Muscle layer of colon (tissue), 2 donors: Measurements from ENCODE around the gene MIAT.

Experiments
- H3K27ac ChIP-seq: one replicate; pipeline ENCODE4 v1.7.0; 2013; ENCODE audit warnings: low read depth, mild to moderate bottlenecking, low read length, moderate library complexity
- H3K27me3 ChIP-seq, 2 donors: one replicate each; pipeline ENCODE4 v1.7.0; 2013; ENCODE audit warnings: low read length in 2 of 2, mild to moderate bottlenecking in 2 of 2; ENCODE audit not compliant: insufficient read depth in 2 of 2, control insufficient read depth in 1 of 2
- H3K36me3 ChIP-seq: one replicate; pipeline ENCODE4 v1.7.0; 2013; ENCODE audit warnings: mild to moderate bottlenecking, low read length; ENCODE audit not compliant: insufficient read depth
- H3K4me1 ChIP-seq: one replicate; pipeline ENCODE4 v1.7.0; 2013; ENCODE audit warnings: mild to moderate bottlenecking, low read length; ENCODE audit not compliant: insufficient read depth
- H3K4me3 ChIP-seq, 2 donors: one replicate each; pipeline ENCODE4 v1.7.0; 2013; ENCODE audit warnings: low read length in 2 of 2, low read depth in 1 of 2, mild to moderate bottlenecking in 1 of 2, moderate library complexity in 1 of 2
- H3K9ac ChIP-seq: one replicate; pipeline ENCODE4 v1.7.0; 2013; ENCODE audit warnings: low read length
- H3K9me3 ChIP-seq: one replicate; pipeline ENCODE4 v1.7.0; 2013; ENCODE audit warnings: mild to moderate bottlenecking, low read length
- donor health status: abdominal sarcoma.
- donor health status: Adenocarcinoma of cecum.

Gene MIAT

DNA sequence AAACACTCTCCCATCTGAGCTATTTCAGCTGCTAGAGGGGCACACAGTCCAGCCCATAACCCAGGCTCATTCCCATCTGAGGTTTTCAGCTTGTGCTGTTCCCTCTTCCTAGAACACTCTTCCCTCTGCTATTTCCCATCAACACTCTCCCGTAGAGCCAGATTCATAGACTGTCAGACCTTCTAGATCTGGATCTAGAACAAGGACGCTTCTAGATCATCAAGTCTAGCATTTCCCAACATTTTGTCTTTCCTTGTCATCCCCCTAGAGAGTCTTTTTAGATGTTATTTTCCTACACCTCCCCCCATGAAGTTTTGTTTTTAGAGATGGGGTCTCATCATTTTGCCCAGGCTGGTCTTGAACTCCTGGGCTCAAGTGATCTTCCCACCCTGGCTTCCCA lies 22.3 kb upstream of the MIAT start:
- Histone ChIP-seq H3K4me1 (no peaks in the 10 kb centered on the region), H3K9me3 (no peaks in the 10 kb centered on the region), H3K4me3 (no peak overlapping the region), H3K36me3 (no peaks in the 10 kb centered on the region), H3K27ac (no peak overlapping the region), H3K9ac (no peak overlapping the region), H3K27me3 (no peaks in the 10 kb centered on the region)

DNA sequence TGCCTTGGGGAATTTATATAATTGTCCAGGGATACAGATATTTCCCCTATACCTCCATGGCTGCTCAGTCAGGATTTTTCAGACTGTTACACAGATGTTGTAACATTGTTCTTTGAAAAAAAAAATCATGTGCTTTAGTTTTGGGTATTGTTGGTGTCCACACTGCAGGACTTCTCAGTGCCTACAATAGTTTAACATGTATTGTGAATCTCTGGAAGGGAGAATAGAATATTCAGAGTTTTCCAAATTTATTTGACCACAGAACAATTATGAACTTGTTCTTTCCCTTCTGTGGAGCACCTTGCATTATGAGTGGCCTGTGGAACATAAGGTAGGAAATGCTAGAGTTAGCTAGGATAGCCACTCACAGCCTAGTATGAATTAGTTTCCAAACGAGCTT lies 21.1 kb upstream of the MIAT start:
- peaks cover 0 to 5% of the 10 kb centered on the region in 2 donors for H3K27me3 ChIP-seq
- H3K27ac ChIP-seq, result no peak overlapping the region
- H3K4me1 ChIP-seq, result no peaks in the 10 kb centered on the region
- H3K4me3 ChIP-seq, result no peak overlapping the region
- H3K9ac ChIP-seq, result no peak overlapping the region
- H3K36me3 ChIP-seq, result no peaks in the 10 kb centered on the region
- H3K9me3 ChIP-seq, result no peaks in the 10 kb centered on the region

DNA sequence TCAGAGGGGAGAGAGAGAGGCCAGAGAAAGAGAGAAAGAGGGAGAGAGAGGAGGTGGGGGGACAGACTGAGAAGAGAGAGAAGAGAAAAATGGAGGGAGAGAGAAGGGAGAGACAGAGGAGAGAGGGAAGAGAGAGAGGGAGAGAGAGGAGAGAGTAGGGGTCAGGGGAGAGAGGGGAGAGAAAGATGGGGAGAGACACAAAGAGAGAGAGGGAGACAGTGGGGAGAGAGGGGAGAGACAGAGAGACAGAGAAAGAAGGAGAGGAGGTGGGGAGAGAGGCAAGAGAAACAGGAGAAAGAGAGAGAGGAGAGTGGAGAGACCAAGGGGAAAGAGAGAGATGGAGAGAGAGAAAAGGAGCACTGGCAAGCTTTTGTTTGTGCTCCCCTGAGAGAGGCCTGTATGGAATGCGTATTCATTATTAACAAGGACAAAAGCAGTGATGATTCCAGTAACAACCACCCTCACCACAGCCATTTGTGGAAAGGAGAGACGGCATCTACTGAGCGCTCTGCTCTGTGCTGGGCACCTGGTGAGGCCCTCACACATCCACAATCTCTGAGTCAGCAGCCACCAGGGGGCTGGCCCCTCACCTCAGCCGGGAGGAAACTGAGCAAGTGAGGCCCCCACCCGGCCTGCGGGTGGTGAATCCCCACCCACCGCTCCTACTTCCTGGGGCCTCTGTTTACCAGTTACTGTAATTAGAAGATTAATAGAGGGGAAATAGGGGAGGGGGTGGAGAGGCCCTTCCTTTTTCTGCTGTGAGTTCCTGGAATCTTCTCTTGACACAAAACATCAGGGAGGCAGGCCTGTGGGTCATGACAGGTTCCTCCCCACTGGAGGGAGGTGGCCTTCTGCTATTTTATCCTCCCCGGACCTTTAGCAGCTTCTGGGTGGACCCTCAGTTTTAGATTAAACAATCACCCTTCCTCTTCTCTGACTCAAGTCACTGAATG lies 14.6 kb upstream of the MIAT start:
- peaks cover 0 to 24% of the 10 kb centered on the region in 2 donors for H3K27me3 ChIP-seq

DNA sequence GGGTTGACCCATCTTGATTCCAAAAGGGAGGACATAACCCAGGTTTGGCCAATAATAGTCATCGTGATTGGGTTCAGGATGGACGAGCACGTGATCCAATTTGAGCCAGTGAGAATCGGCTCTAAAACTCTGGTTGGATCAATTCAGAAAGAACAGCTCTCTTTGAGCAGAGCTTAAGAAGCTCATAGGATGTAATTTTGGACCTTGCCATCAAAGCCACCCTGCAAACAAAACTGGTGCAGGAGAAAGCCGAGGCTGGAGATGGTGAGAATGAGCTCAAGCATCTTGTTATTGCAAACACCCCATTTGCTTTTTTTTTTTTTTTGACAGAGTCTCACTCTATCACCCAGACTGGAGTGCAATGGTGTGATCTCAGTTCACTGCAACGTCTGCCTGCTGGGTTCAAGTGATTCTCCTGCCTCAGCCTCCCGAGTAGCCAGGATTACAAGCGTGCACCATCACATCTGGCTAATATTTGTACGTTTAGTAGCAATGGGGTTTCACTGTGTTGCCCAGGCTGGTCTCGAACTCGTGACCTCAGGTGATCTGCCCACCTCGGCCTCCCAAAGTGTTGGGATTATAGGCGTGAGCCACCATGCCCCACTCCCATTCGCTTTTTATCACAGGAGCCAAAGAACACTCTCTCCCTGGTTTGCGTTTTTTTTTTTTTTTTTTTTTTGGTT lies 13.8 kb upstream of the MIAT start:
- Histone ChIP-seq H3K4me3 (no peak overlapping the region), H3K9ac (no peak overlapping the region), H3K27me3 (peaks cover 0 to 31% of the 10 kb centered on the region in 2 donors), H3K27ac (no peak overlapping the region), H3K9me3 (no peaks in the 10 kb centered on the region), H3K36me3 (no peaks in the 10 kb centered on the region), H3K4me1 (no peaks in the 10 kb centered on the region)

More for the DNA sequence above, 14.6 kb upstream of the MIAT start:
- no peak overlapping the region for H3K27ac ChIP-seq
- H3K36me3 ChIP-seq, result no peaks in the 10 kb centered on the region
- no peak overlapping the region for H3K4me3 ChIP-seq
- no peak overlapping the region for H3K9ac ChIP-seq
- H3K4me1 ChIP-seq, result no peaks in the 10 kb centered on the region
- H3K9me3 ChIP-seq, result no peaks in the 10 kb centered on the region

DNA sequence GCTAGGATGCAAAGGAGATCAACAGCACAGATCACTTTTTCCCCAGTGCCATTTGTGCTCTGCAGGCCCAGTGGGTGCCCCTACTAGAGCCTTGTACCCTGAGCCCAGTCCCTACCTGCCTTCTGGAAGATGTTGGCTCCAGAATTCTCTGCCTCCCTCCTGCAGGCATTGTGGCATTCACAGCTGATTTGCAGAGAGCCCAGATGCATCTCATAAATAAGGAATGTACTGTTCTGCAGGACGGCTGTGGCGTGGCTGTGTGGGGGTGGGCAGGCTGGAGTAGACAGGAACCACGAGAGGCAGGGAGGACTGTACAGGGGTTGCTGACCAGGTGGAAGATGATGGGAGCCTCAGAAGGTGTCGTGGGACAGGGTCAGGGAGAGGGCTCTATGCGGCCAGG lies 11.2 kb upstream of the MIAT start:
- no peaks in the 10 kb centered on the region for H3K9me3 ChIP-seq
- H3K27me3 ChIP-seq, result peaks cover 0 to 31% of the 10 kb centered on the region in 2 donors
- H3K36me3 ChIP-seq, result no peaks in the 10 kb centered on the region
- H3K4me1 ChIP-seq, result no peaks in the 10 kb centered on the region
- no peak overlapping the region for H3K9ac ChIP-seq
- no peak overlapping the region for H3K27ac ChIP-seq
- H3K4me3 ChIP-seq, result no peak overlapping the region

DNA sequence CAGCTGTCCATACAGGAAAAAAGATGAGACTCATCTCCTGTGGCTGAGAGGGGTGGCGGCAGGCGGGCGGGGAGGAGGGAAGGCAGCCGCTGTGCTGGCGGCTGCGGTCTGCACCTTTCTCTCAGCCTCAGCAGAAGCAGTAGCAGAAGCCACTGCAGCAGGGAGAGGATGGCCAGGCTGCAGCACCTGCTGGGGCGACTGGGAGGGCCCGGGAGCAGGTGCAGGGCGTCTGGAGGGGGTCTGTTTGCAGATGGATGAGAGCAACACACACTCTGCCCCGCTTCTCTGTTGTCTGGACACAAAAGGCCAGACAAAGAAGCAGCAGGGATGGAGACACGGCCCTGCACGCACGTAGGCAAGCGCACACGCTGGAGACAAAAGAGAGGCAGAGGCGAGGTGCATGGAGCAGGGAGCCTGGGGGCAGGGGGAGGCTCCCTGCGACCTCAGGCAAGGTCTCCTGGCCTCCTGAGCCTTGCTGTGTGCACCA lies 9.3 kb upstream of the MIAT start:
- Histone ChIP-seq H3K27me3 (peaks cover 0 to 29% of the 10 kb centered on the region in 2 donors), H3K4me3 (no peak overlapping the region), H3K9ac (no peak overlapping the region), H3K9me3 (no peaks in the 10 kb centered on the region), H3K4me1 (no peaks in the 10 kb centered on the region), H3K27ac (no peak overlapping the region), H3K36me3 (no peaks in the 10 kb centered on the region)

DNA sequence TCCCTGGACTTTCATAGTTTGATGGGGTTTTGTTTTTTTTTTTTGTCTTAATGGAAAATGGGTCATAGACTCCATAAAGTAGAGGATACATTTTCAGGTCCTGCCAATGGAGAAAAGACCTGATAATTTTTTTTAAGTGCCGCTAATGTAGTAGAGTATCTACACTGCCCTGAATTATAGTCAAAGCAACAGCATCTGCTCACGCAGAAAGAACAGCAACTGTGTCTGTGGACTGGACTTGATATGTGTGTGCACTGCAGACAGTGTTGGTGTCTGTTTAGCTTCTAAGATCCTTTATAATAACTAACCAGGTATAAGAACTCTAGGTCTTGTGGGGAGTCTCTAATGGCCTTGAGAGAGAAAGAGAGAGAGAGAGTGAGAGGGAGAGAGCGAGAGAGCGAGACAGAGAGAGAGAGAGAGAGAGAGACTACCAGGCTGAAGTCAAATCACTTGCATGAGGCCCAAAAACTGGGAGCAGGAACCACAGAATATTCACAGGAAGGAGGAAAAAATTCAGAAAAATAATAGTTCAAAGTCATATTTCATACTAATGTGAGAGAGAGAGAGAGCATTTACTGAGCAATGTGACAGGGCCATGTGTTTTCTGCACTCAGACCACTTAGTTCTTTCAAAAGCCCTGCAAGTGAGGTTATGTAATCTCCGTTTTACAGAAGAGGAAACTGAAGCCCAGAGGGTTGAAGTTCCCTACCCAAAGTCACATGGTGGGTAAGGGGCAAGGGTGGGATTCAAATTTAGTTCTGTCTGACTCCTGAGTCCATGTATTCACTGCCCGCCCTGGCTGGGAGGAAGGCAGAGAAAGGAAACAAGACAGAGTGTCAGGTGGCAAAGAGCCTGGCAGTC lies 8.6 kb upstream of the MIAT start:
- no peaks in the 10 kb centered on the region for H3K4me1 ChIP-seq
- H3K36me3 ChIP-seq, result no peaks in the 10 kb centered on the region
- H3K27ac ChIP-seq, result no peak overlapping the region
- no peaks in the 10 kb centered on the region for H3K9me3 ChIP-seq
- H3K9ac ChIP-seq, result no peak overlapping the region
- H3K27me3 ChIP-seq, result peaks cover 0 to 29% of the 10 kb centered on the region in 2 donors
- no peak overlapping the region for H3K4me3 ChIP-seq

DNA sequence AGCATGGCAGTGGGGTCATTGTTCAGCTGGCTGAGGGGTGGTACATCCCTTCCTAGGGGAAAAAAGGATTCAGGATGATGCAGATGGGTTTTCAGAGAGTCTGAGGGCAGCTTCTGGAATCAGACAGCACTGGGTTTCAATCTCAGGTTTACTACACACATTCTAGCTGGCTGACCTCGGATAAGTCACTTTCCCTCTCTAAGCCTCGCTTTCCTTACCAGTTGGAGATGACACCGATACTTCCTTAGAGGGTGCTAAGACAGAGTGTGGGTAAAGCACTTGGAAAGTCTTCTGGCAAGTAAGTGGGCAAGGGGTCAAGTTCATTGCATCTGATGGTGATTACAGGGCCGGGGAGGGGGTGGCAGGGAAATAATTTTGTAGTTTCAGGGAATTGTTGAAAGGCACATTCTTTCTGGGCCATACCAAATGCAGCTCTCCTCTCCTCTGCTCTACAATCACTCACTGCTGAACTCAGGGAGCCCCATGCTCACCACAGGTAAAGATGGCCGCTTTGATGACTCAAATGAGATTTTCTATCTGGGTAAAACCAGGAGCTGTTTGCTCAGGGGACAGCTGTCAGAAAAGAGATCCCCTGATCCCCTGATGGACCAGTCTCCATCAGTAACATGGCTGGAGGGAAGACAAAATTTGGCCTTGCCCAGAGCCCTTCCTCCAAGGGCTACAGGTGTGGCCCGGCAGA lies 6.5 kb upstream of the MIAT start:
- Histone ChIP-seq H3K4me1 (no peaks in the 10 kb centered on the region), H3K9ac (no peak overlapping the region), H3K9me3 (no peaks in the 10 kb centered on the region), H3K4me3 (no peak overlapping the region), H3K27me3 (peaks cover 0 to 25% of the 10 kb centered on the region in 2 donors), H3K27ac (no peak overlapping the region), H3K36me3 (no peaks in the 10 kb centered on the region)

DNA sequence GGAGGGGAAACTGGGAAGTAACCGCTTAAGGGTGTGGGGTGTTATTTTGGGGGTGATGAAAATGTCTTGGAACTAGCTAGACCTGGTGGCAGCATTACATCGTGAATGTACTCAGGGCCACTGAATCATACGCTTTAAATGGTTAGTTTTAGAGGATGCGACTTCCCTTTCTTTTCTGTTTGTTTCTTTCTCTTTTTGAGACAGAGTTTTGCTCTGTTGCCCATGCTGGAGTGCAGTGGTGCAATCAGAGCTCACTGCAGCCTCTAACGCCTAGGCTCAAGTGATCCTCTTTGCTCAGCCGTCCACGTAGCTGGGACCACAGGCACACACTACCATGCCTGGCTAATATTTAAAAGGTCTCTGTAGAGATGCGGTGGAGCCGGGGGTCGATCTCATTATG lies 5.6 kb upstream of the MIAT start:
- Histone ChIP-seq H3K27me3 (peaks cover 0 to 26% of the 10 kb centered on the region in 2 donors), H3K9ac (no peak overlapping the region), H3K4me3 (no peak overlapping the region), H3K4me1 (no peaks in the 10 kb centered on the region), H3K36me3 (no peaks in the 10 kb centered on the region), H3K27ac (no peak overlapping the region), H3K9me3 (no peaks in the 10 kb centered on the region)

DNA sequence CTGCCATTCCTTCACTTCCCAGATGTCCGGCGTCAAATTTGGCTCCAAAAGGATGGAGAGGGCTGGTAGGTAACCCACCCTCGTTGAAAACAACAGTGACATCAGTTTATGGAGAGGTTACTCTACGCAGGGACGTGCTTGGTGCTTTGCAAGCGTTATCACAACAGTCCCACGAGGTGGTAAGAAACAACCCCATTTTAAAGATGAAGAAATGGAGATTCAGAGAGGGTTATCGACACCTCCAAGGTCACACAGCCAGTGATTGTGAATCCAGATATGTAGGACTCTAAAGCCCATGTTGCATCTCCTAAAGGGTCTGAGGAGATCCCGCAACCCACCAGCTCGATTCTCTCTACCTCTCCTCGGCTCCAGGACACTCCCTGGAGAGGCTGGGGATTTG lies 773 bp downstream of the MIAT start:
- no peak overlapping the region for H3K27ac ChIP-seq
- H3K9me3 ChIP-seq, result no peaks in the 10 kb centered on the region
- H3K36me3 ChIP-seq, result no peaks in the 10 kb centered on the region
- H3K27me3 ChIP-seq, result peaks cover 23 to 39% of the 10 kb centered on the region in 2 donors
- H3K9ac ChIP-seq, result no peak overlapping the region
- H3K4me1 ChIP-seq, result peaks cover 17% of the 10 kb centered on the region
- H3K4me3 ChIP-seq, result no peak overlapping the region
